ENCODE measurements around the gene CRIP1. TPM values are rescaled to one million over a fixed set of nuclear protein-coding genes. Genes with fewer than 3 reads are reported as not detected.
A peak's percentile ranks its signal among the peaks of the same experiment; 100 is the strongest.

Gene CRIP1
- total and polyA plus RNA-seq, 2 experiments from 2014 or later = 1.8 to 14.7 TPM

DNA sequence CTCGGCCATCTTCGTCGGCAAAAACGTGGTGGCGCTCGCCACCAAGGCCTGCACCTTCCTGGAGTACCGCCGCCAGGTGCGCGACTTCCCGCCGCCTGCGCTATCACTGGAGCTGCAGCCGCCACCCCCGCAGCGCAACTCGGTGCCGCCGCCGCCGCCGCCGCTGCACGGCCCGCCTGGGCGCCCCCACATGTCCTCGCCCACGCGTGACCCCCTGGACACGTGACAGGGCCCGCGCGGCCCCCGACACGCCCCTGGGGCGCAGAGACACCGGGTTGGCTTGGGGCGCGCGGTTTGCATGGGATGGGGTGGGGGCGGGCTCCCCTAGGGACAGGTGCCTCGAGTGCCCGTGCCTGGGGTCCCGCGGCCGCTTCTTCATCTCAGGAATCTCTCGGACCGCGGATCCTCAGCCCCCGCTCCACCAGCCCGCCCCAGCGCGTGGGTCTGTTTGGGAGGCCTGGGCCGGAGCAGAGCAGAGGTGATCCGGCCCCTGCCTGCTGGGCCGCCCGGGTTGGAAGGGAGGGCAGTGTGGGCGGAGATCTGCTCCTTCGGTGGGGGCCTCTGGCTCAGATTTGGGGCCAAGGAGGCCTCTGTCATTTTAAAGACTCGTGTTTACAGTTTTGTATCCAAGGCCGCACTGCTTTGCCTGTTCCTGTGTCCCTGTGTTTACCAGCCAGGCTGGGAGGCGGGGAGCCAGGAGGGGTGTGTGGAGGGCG is 43.0 kb downstream of the CRIP1 start:
- Histone ChIP-seq H3K27me3 (no peaks in the 10 kb centered on the region), H3K9me3 (ENCODE audit: low read depth) (no peaks in the 10 kb centered on the region), H3K4me2 (no peak overlapping the region), H3K4me3 (no peak overlapping the region), H4K20me1 (ENCODE audit: insufficient read depth, poor library complexity, severe bottlenecking) (no peaks in the 10 kb centered on the region), H3K4me1 (ENCODE audit: insufficient read depth) (no peaks in the 10 kb centered on the region), H3K79me2 (no peaks in the 10 kb centered on the region), H3K27ac (no peak overlapping the region), H2AFZ (no peak overlapping the region), H3K9me2 (replicated peaks; ENCODE audit: insufficient read depth) (no peaks in the 10 kb centered on the region), H3K36me3 (replicated peaks; ENCODE audit: insufficient read depth, low read depth) (no peaks in the 10 kb centered on the region)
- TF ChIP-seq CTCF (IDR thresholded peaks at IDR 0.05; ENCODE audit: poor library complexity) (no peak), EZH2 (IDR thresholded peaks at IDR 0.05; ENCODE audit: borderline replicate concordance) (no peak), EZH2phosphoT487 (IDR thresholded peaks at IDR 0.05; ENCODE audit: low read depth, severe bottlenecking, unreplicated experiment) (no peak)
- WGBS (ENCODE audit: low lambda C conversion rate, missing lambda C conversion rate) = 94% methylated on average over 16 of the region's 63 CpGs
- peak; percentile 2 for DNase-seq (ENCODE audit: low spot score)

DNA sequence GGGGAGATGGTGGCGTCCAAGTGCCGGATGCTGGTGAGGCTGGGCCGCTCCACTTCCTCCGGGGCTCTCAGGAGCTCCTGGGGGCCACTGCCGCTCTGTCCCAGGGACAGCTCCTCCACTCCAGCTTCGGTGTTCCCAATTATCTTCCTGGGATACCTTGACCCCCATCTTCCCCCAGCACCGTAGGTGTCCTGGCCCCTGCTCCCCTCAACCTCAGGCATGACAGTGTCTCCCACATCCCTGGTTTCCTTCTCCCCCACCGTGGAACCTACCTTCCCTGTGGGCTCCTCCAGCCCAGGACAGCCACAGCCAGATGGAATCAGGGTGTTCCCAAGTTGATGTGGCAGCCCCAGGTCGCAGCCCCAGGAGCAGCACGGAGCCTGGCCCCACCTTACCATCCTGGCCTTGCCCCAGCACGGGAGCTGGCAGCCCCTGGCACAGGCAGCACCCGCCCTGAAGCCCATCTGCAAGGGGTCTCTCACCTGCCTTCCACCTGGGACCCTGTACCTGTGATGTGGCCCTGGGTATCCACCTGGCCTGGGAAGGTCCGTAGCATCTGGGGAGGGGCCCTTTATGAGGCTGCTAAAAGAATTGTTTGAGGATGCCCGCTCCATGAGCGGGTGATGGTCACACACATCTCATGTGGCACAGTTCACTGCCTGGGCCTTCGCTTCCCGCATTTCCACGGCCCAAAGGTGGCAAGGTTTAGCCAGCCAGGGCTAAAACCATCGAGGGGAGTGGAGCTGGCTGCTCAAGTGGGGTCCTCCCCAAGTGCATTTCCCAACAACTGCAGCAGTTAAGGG is 43.8 kb downstream of the CRIP1 start:
- Histone ChIP-seq H3K9me3 (ENCODE audit: low read depth) (no peaks in the 10 kb centered on the region), H4K20me1 (ENCODE audit: insufficient read depth, poor library complexity, severe bottlenecking) (no peaks in the 10 kb centered on the region), H3K27ac (no peak overlapping the region), H3K4me1 (ENCODE audit: insufficient read depth) (no peaks in the 10 kb centered on the region), H3K4me3 (no peak overlapping the region), H3K36me3 (replicated peaks; ENCODE audit: insufficient read depth, low read depth) (no peaks in the 10 kb centered on the region), H3K9me2 (replicated peaks; ENCODE audit: insufficient read depth) (no peaks in the 10 kb centered on the region), H3K4me2 (no peak overlapping the region), H3K79me2 (no peaks in the 10 kb centered on the region), H3K27me3 (no peaks in the 10 kb centered on the region), H2AFZ (no peak overlapping the region)
- DNase-seq (ENCODE audit: low spot score) = no peak
- TF ChIP-seq EZH2 (IDR thresholded peaks at IDR 0.05; ENCODE audit: borderline replicate concordance) (no peak), CTCF (IDR thresholded peaks at IDR 0.05; ENCODE audit: poor library complexity) (no peak), EZH2phosphoT487 (IDR thresholded peaks at IDR 0.05; ENCODE audit: low read depth, severe bottlenecking, unreplicated experiment) (no peak)
- 84% methylated on average over 14 of the region's 19 CpGs for WGBS (ENCODE audit: low lambda C conversion rate, missing lambda C conversion rate)

- no peaks in the 10 kb centered on the region for H3K79me2 ChIP-seq
- no peaks in the 10 kb centered on the region for H3K36me3 ChIP-seq (replicated peaks; ENCODE audit: insufficient read depth, low read depth)
- H3K9me3 ChIP-seq (ENCODE audit: low read depth) = no peaks in the 10 kb centered on the region
- no peak overlapping the region for H3K27ac ChIP-seq
- WGBS (ENCODE audit: low lambda C conversion rate, missing lambda C conversion rate) = 91% methylated on average over 23 of the region's 30 CpGs
- no peaks in the 10 kb centered on the region for H3K9me2 ChIP-seq (replicated peaks; ENCODE audit: insufficient read depth)
- H3K4me1 ChIP-seq (ENCODE audit: insufficient read depth) = no peaks in the 10 kb centered on the region
- no peaks in the 10 kb centered on the region for H4K20me1 ChIP-seq (ENCODE audit: insufficient read depth, poor library complexity, severe bottlenecking)
- TF ChIP-seq EZH2phosphoT487 (IDR thresholded peaks at IDR 0.05; ENCODE audit: low read depth, severe bottlenecking, unreplicated experiment) = no peak
- no peak for TF ChIP-seq EZH2 (IDR thresholded peaks at IDR 0.05; ENCODE audit: borderline replicate concordance)
- TF ChIP-seq CTCF (IDR thresholded peaks at IDR 0.05; ENCODE audit: poor library complexity) = no peak
- H2AFZ ChIP-seq = no peak overlapping the region
- peak; percentile 2 for DNase-seq (ENCODE audit: low spot score)
- no peaks in the 10 kb centered on the region for H3K27me3 ChIP-seq
- no peak overlapping the region for H3K4me3 ChIP-seq
- H3K4me2 ChIP-seq = no peak overlapping the region
Measured at GRCh38 chr14:105531088-105531893, 44.6 kb downstream of the CRIP1 start.
